ENCODE results near the gene PTTG1IP2. TPM values are rescaled to one million over a fixed set of nuclear protein-coding genes. Genes with fewer than 3 reads are reported as not detected.

The PTTG1IP2 gene
- total RNA-seq, 4 donors from 2014 or later, result not detected

DNA sequence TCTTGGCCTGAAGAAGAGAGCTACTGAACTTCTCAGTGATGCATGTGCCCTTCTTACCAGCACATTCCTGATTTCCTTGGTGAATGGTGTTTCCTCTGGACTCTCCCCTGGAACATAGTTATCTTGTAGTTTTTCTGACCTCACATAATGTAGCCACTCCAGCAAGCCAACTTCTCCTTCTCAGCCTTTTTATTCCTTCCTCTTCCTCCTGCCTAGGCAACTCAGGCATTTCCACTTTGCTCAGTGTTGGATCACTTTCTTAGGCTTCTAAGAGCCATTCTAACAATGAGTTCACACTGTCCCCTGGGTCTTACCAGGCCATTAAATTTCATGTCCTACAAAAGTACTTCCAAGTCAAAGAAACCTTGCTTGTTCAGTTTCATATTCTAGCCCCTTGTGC, 3.6 kb upstream of the PTTG1IP2 start:
- DNase-seq, result no peak
- TF ChIP-seq CTCF (IDR thresholded peaks at IDR 0.05) (no peak), POLR2A (IDR thresholded peaks at IDR 0.05) (no peak)
- H3K27me3 ChIP-seq, result no peaks in the 10 kb centered on the region
- peaks cover 3% of the 10 kb centered on the region in 2 donors for H3K4me1 ChIP-seq
- H3K4me3 ChIP-seq (replicated peaks in 1 of 3), result no peak overlapping the region
- H3K36me3 ChIP-seq, result no peaks in the 10 kb centered on the region
- intact Hi-C loops (cut with DNase I), result no loop called here
- H3K27ac ChIP-seq, result no peak overlapping the region
- no peaks in the 10 kb centered on the region for H3K9me3 ChIP-seq

- Histone ChIP-seq H3K4me1 (no peaks in the 10 kb centered on the region), H3K9me3 (no peaks in the 10 kb centered on the region), H3K4me3 (replicated peaks in 1 of 3) (no peak overlapping the region), H3K36me3 (no peaks in the 10 kb centered on the region), H3K27me3 (no peaks in the 10 kb centered on the region), H3K27ac (no peak overlapping the region)
- intact Hi-C loops (cut with DNase I), result no loop called here
- no peak for TF ChIP-seq CTCF (IDR thresholded peaks at IDR 0.05)
- TF ChIP-seq POLR2A (IDR thresholded peaks at IDR 0.05), result no peak
- no peak for DNase-seq
- 86 to 88% methylated on average over 1 of the region's 1 CpG for WGBS, 2 donors
These were observed 3.5 kb downstream of the PTTG1IP2 start for GRCh38 chr7:90472805-90473540.

- H3K4me1 ChIP-seq, result no peaks in the 10 kb centered on the region
- no peak overlapping the region for H3K27ac ChIP-seq
- H3K27me3 ChIP-seq, result no peaks in the 10 kb centered on the region
- H3K36me3 ChIP-seq, result no peaks in the 10 kb centered on the region
- no peaks in the 10 kb centered on the region for H3K9me3 ChIP-seq
- intact Hi-C loops (cut with DNase I), result no loop called here
- DNase-seq, result no peak
- TF ChIP-seq CTCF (IDR thresholded peaks at IDR 0.05) (no peak), POLR2A (IDR thresholded peaks at IDR 0.05) (no peak)
- no peak overlapping the region for H3K4me3 ChIP-seq (replicated peaks in 1 of 3)
These were observed 4.4 kb downstream of the PTTG1IP2 start for GRCh38 chr7:90473814-90474213.

DNA sequence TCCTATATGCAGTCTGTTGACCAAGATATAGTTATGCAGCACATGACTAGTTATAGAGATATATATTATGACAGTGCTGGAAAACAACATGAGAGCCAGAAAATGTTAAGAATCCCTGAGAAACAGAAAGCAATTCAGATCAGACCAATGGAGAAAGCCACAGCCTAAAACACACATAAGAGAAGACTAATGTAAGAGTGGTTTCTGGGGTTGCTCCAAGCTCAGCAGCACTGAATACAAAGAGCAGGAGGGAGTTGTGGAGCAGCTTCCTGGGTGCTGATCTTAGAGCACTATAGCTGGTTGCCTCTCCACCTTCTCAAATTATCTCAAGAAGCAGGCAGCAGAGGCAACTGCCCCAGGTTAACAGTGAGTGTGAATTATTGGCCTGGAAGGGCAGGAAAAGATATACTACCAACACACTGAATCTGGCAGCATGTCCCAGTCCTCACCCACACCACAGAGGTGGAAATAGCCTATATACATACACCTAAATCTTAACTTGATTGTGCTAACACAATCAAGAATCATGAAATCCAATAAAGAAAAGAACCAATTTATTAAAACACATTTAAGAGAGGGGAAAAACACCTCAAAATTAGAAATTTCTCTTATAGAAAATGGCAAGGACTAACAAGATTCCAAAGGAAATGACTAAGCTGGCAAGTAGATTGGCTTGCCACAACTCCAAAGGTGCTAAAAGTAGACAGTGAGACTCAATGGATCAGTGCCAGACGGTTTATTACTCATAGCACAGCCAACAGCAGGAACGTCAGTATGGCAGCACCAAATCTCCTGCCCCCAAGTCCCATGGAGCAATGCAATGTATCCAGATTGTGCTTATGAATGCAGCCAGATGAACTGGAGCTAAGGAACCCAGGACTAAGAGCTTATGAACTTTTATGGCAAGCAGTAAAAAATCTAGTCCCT, 5.1 kb downstream of the PTTG1IP2 start:
- Histone ChIP-seq H3K27me3 (no peaks in the 10 kb centered on the region), H3K27ac (no peak overlapping the region), H3K9me3 (no peaks in the 10 kb centered on the region), H3K4me1 (no peaks in the 10 kb centered on the region), H3K36me3 (no peaks in the 10 kb centered on the region), H3K4me3 (replicated peaks in 1 of 3) (no peak overlapping the region)
- DNase-seq, result no peak
- intact Hi-C loops (cut with DNase I), result no loop called here
- TF ChIP-seq POLR2A (IDR thresholded peaks at IDR 0.05) (no peak), CTCF (IDR thresholded peaks at IDR 0.05) (no peak)
- WGBS, 2 donors, result 79 to 84% methylated on average over 2 of the region's 2 CpGs

DNA sequence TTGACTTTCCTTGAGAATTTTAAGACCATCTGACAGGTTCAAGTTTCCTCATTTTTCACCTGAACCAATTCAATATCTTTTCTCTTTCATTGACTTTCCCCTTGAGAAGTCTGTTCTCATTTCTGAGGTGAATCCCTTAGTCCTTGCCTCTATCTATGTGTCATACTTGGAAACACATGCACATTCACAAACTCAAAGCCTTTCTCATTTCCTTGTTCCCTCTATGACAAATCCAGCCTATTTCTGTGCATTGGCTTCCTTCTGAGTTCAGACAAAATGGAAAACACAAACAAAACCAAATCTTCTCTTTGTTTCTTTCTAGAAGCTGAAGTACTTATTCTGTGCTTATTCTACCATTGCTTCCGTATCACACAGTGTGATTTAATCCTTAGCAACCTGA, 13.8 kb downstream of the PTTG1IP2 start:
- Histone ChIP-seq H3K27me3 (no peaks in the 10 kb centered on the region), H3K27ac (no peak overlapping the region), H3K36me3 (no peaks in the 10 kb centered on the region), H3K4me3 (replicated peaks in 1 of 3) (no peak overlapping the region), H3K9me3 (no peaks in the 10 kb centered on the region), H3K4me1 (peaks cover 0 to 5% of the 10 kb centered on the region in 2 donors)
- intact Hi-C loops (cut with DNase I), result no loop called here
- DNase-seq, result no peak
- TF ChIP-seq POLR2A (IDR thresholded peaks at IDR 0.05) (no peak), CTCF (IDR thresholded peaks at IDR 0.05) (no peak)
- 65 to 74% methylated on average over 1 of the region's 1 CpG for WGBS, 2 donors

All from thyroid gland (tissue), 4 donors.